Dermis blood vessel endothelial cell (primary cell): ENCODE results near the gene TNFRSF1A. TPM values are rescaled to one million over a fixed set of nuclear protein-coding genes. Genes with fewer than 3 reads are reported as not detected.
"Not testable (repeated sequence)": the region's sequence is repeated elsewhere in the genome, so short reads cannot be mapped to it uniquely, and the experiment has no call there.

ENCODE experiments used
- DNase-seq: peaks from one replicate; pipeline ENCODE4 v3.0.0; 2010
- total RNA-seq: library from RNA; depleted of rRNA; stranded (reverse); fragments of >200 nt; gene quantifications from 2 replicates; pipeline ENCODE4 v1.2.3, GENCODE V29; 2014

Gene TNFRSF1A
- total RNA-seq, 1 donor from 2014 or later: 67.6 TPM

- DNase-seq: no peak
Measured at GRCh38 chr12:6355491-6356373, 13.9 kb upstream of the TNFRSF1A start.

- DNase-seq: no peak
Measured at GRCh38 chr12:6354495-6355393, 12.9 kb upstream of the TNFRSF1A start.

DNA sequence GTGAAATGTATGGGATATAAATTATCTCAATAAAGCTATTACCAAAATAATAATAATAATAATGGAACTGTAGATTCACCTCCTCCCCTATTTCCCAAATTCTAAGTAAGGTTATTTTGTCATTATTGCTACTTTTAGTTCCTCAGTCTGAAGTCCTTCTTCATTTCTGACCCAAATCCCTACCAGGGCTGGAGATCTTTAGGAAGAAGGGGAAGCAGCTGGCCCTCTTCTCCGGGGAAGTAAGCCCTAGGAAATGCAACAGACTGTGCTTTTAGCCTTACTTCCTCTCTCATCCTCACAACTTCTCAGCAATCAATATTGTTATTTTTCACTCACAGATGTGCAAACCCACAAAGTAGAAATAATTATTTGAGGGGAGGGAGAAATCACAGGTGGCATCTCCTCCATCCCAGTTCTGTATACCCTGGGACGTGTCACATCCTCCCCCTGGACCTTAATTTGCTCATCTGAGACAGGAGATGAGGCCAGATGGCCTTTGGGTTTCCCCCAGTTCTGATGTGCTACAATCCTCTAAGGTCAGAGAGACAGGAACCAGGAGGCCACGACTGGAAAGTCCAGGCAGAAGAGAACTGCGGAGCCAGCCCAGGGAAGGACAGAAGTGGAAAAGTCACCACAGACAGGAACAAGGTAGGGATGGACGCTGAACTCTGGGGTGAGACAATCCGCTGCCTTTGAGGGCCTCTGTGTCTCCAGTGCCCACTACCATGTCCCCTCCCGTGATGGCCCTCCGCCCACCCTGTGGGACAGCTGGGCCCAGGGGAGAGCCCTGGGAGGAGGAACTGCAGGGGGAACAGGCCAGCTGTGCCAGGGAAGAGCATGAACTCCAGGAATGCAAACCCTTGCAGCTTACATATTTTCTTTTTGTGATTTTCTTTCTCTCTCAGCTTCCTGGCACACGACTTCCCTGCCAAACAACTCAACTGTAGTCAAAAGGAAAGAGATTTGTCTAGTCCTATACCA lies 10.6 kb upstream of the TNFRSF1A start:
- no peak for DNase-seq

GRCh38 chr12:6351622-6352021 lies 9.7 kb upstream of the TNFRSF1A start:
- no peak for DNase-seq

- DNase-seq: peak; percentile 86
Measured at GRCh38 chr12:6347367-6348338, 5.8 kb upstream of the TNFRSF1A start.

DNA sequence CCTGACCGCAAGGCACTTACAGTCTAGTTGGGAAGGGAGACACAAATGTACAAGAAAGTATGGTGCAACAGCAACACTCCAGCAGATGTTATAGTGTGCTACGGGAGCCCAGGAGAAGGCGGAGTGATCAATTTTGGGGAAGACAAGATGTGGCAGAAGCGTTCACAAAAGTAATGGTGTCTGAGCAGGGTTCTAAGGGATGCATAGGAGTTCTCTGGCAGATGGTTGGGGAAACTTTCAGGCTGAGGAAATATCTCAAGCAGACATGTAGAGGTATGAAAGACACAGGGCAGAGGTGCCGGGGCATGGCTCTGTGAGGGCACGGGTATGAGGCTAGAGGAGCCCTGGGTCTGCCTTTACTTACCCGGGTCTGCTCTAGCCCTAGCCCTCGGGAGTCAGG lies 5.1 kb upstream of the TNFRSF1A start:
- no peak for DNase-seq

DNA sequence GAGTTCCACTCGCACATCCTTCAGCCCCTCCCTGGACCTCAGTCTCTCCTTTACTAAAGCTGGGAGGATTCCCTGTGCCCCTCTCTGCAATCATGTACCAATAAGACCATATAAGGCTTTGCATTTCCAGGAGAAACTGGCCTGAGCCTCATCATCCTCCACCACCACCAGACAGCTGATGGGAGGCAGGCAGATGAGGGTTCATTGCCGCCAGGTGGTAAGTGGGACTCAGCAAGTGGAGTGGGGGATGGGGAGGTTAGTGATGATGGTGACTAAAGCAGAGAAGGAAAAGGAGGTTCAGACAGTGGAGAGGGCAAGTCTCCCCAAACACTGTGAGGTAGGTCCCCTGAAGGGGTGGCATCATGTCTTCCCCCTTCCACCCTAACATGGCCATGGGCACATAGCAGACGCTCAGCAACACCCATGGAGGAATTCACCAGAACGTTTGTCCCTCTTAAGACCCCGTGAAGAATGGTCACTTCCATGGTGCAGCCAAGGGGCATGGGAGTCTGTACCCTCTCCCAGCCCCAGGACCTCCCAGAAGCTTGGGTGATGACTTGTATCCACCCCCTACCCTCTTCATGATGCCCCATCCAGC lies 4.5 kb upstream of the TNFRSF1A start:
- DNase-seq: no peak

GRCh38 chr12:6345319-6346091 lies 3.6 kb upstream of the TNFRSF1A start:
- DNase-seq: peak; percentile 90

GRCh38 chr12:6344101-6344660 lies 2.3 kb upstream of the TNFRSF1A start:
- DNase-seq: not testable (repeated sequence)

GRCh38 chr12:6343518-6343917 lies 1.6 kb upstream of the TNFRSF1A start:
- no peak for DNase-seq

GRCh38 chr12:6342140-6342889 lies 439 bp upstream of the TNFRSF1A start:
- DNase-seq: no peak

DNA sequence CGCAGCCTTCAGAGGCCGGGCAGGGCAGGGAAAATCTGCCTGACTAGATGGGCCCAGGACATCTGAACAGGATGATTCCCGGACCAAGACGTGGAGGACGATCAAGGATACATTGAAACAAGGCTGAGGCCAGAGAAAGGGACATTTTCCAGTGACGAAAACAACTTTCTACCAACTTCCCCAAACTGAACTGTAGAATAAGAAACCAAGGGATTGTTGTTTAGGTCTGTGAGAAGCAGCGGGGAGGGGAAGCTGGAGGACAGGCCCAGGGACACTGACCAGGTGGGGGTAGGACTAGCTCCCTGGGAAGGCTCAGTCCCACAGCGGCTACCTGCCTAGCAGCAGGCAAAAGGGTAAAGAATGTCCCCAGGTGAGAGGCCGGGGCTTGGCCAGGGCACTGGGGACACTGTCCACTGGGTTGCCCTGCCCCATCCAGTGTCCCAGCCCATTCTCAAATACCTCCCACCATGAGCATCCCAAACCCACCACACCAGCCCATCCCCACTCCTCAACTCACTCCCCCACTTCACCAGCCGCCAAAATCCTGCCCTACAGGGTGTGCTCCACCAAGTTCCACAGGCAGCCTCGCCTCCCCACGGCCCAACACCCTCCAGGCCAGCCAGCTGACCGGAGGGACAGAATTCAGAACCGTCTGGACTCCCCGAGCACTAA lies 995 bp downstream of the TNFRSF1A start:
- DNase-seq: no peak

DNA sequence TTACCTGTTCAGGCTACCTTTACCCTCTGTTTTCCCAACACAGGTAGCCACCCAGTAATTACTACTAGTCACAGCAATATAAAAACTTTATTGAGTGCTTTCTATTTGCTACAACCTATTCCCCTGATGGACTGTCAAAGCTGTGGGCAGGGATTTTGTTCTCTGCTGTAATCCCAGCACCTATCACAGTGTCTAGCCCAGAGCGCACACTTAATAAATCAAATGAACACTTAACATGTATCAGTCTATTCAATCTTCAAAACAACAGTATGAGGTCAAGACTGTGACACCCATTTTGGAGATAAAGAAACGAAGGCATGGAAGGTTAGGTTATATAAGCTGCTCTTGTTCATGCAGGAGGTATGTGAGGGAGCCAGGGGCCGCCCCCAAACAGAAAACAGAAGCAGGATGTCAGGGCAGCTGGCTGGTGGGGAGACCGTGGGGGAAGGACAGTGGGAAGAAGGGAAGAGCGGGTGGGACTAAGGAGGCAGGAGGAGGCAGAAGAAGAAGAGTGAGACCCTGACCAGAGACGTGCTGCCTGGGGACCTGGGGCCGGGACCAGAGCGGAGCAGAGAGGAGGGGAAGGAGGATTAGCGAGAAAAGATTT lies 1.7 kb downstream of the TNFRSF1A start:
- DNase-seq: peak; percentile 60

DNA sequence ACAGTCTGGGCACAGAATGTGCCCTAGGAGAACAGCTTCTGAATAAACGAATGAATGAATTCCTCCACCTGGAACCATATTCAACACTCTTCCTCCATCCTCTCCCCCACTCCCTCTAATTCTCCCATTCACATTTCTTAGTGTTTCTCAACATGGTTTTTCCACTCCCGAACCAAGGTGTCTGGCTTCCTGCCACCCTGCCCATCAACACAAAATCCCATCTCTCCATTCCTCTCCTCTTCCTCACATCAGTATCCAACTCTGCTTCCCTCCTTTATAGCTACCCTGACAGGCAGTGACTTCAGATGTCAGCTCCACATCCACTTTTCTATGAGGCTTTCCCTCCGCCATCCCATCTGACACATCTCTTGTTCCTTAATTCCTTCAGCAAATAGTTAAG lies 2.9 kb downstream of the TNFRSF1A start:
- no peak for DNase-seq

DNA sequence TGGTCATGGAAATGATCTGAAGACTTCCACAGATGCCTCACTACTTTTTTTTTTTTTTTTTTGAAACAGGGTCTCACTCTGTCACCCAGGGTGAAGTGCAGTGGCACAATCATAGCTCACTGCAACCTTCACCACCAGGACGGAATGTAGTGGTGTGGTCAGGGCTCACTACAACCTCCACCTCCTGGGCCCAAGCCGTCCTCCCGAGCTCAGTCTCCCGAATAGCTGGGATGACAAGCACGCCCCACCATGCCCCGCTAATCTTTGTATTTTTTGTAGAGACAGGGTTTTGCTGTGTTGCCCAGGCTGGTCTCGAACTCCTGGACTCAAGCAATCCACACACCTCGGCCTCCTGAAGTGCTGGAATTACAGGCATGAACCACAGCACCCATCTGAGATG lies 3.3 kb downstream of the TNFRSF1A start:
- not testable (repeated sequence) for DNase-seq

GRCh38 chr12:6337958-6338433 lies 3.9 kb downstream of the TNFRSF1A start:
- no peak for DNase-seq
